NCI-H146 (cell line): ENCODE data around the gene PLEK2.
"Not testable (repeated sequence)": the region's sequence is repeated elsewhere in the genome, so short reads cannot be mapped to it uniquely, and the experiment has no call there.

Source experiments
- DNase-seq: peaks from one replicate; lab custom pipeline; 2025; lab: John Stamatoyannopoulos, UW

Gene PLEK2

GRCh38 chr14:67411820-67412421 lies at the start of gene PLEK2:
Gene PLEK2 (minus strand): TSS chr14:67412165. CDS start chr14:67412059, 106 bp downstream.
- peak; percentile 84 for DNase-seq

DNA sequence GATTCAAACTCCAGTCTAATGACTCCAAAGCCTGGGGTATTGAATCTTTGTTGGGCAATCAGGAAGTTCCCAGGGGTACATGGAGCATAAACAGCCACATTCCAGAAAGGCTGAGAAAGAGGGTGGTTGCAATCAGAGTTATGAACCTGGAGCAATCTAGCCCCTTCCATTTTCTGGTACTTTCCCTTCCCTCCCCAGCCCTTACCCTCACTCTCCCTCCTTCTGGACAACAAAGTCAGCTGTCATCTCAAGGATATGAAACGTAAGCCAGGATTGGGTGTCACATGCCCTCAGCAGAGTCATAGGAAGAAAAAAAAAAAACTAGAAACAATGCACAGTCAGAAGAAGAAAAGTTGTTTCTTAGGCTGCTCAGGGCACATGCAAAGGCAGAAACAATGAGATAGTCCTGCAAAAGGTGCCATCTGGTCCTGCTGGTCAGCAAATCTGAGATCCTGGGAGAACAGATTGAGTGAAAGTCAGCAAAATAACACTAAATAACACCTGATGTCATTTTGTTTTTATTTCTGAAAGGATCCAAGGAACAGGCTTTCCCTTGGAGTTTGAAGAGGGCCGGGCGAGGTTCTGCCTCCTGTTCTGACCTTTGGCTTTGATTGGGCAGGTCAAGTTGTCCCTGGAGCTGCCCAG lies 49.5 kb upstream of the PLEK2 start:
- no peak for DNase-seq

DNA sequence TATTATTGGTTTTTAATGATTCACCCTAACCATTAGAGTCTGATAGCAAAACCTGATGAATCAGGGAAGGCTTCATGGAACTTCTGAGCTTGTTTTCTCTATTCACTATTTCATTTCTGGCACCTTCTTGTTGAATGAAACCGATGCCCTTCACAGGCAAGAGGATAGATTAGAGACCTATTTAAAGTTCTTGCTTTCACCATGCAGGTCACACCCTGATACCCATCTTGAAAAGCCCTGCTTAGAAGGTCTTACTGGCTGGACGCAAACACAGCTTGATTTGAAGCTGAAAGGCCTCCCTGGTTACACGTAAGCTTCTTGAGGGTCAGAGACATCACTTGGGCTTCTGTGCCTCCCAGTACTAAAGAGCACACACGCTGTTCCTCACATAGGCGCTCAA lies 47.4 kb upstream of the PLEK2 start:
- no peak for DNase-seq

- peak; percentile 44 for DNase-seq
These were observed 45.8 kb upstream of the PLEK2 start for GRCh38 chr14:67457782-67458181.

DNA sequence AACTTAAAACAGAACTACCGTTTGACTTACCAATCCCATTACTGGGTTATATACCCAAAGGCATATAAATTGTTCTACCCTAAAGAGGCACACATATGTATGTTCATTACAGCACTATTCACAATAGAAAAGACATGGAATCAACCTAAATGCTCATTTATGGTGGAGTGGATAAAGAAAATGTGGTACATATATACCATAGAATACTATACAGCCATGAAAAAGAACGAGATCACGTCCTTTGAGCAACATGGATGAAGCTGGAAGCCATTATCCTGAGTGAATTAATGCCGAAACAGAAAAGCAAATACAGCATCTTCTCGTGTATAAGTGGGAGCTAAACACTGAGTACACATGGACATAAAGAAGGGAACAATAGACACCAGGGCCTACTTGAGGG lies 44.8 kb upstream of the PLEK2 start:
- DNase-seq, result no peak

DNA sequence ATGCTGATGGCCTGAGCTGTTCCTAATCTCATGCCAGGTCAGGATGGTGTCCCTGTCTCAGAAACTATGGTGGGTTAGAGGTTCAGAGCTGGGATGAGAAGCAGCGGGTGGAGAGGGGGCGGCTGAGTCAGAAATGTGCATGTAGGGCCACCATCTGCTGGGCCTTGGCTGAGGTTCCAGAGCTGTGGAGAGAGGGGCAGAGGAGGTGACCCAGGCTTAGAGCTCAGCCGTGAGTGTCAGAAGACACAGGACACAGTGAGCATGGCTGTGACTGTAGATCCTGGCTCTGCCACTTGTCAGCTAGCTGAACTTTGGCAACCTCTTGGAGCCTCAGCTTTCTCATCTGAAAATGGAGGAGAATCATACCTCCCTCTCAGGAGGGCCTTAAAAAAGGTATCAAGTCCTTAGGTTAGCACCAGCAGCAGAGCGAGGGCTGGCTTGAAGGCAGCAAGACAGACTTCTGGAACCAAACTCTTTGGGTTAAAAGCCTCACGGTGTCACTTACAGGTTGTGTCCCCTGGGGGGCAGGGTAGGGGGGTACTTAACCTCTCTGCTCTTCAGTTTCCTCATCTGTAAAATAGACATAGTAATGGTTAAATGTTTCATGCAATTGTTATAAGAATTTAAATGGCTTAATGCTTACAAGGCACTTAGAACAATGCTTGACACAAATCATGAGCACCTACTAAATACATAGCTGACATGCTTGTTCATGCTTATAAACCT lies 41.8 kb upstream of the PLEK2 start:
- DNase-seq, result no peak

GRCh38 chr14:67451667-67452066 lies 39.7 kb upstream of the PLEK2 start:
- not testable (repeated sequence) for DNase-seq

DNA sequence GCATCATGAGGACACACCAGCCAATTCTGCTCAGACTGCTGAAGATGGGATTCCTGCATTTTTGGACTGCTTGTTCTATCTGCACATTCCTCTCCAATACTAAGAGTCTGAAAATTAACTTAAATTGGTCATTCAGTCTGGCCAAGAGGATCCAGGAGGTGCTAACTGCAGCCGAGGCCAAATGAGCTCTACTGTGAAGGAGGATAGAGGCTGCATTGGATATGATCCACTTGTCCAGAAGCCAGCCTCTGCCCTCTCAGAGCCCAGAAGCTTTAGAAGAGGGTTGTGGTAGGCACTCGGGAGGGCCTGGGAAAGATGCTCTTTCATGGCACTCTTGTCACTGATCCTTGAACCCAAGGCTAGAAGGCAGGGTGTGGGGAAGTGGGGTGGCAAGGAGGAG lies 37.1 kb upstream of the PLEK2 start:
- DNase-seq, result no peak

DNA sequence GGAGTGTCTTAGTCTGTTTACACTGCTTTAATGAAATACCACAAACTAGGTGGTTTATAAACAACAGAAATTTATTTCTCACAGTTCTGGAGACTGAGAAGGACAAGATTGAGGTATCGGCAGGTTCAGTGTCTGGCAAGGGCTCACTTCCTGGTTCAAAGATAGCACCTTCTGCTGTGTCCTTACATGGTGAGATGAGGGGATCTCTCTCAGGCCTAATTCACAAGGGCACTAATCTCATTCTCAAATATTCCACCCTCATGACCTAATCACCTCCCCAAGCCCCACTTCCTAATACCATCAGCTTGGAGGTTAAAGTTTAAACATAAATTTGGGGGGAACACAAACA lies 35.0 kb upstream of the PLEK2 start:
- no peak for DNase-seq

- DNase-seq, result no peak
These were observed 34.5 kb upstream of the PLEK2 start for GRCh38 chr14:67446371-67447032.

DNA sequence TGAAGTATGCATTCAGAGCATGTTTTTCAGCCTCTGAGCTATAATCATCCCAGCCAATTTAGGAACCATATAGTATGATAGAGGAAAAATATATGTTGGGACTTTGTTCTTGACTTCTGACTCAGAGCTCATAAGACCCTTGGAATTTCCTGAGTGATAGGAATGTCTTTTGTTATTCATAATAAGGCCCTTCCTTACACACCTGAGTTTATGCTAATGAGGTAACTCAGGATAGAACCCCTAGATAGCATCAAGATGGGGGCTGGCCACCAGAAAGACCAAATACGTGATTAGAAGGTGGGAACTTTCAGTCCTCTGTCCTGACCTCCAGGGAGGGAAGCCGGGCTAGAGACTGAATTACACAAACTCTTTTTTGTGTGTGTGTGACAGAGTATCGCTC lies 32.4 kb upstream of the PLEK2 start:
- no peak for DNase-seq

DNA sequence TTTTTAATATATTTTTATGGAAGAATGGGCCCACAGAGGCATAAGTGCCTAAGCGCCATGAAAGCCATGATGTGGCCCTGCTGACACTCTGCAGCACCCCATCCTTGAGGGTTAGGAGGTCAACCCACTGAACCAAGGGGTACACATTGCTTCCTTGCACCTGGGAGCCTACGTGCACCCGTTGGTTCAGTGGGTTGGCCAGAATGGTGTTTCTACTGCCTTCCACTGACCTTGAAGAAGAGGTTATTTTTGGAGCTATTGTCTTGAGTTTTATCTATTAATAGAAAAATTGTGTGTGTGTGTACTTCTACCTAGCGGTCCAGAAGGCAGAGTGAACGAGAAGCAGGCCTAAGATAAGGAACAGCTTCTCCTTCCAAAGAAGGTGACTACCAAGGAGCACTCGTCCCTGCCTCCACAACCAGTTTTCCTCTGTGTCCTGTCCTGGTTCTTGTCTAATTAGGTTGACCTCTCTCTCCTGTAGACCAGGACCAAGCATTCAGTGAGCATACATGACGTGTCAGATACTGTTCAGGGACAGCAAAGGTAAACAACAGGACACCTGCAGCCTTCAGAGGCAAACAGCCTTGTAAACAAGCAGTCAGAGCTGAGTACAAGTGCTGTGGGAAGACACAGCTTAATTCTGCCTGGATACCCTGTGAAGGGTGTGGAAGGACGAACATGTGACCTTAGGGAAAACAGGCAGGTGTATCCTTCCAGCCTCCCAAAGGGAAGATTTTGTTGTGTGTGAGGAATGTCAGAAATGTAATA lies 30.4 kb upstream of the PLEK2 start:
- DNase-seq, result no peak

GRCh38 chr14:67441672-67442071 lies 29.7 kb upstream of the PLEK2 start:
- DNase-seq, result no peak

DNA sequence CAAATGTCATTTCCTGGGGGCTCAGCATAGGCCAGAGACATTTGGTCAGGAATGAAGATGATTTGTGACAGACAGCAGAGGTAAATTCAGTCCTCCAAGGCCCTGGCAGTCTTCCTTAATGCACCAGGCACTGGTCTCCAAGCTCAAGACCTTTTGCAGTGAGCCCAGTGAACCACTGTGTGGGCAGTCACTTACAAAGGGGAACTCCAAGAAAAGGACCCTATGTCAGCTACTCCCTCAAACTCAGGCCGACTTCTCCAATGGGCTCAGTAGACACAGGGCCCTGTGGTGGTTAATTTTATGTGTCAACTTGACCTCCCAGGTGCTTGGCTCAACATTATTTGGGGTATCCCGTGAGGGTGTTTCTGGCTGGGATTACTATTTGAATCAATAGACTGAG lies 29.3 kb upstream of the PLEK2 start:
- DNase-seq, result no peak

- DNase-seq, result no peak
These were observed 28.5 kb upstream of the PLEK2 start for GRCh38 chr14:67440513-67440912.

DNA sequence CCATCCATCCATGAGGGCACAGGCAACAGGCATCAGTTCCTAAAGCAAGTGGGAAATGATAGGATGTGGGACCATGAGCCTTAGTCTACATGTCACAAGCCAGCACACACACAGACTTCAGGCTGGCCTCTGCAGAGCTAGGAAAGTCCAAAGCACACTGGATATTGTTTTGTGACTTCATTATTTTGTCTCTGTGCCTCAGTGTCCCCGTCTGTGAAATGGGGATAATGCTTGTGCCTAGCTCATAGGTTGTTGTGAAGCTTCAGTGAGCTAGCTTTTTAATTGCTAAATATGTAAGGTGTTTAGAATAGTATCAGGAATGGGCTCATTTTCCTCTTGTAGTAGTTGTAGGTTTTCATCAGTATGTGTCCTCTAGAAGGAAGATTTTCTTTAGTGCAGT lies 27.0 kb upstream of the PLEK2 start:
- no peak for DNase-seq

DNA sequence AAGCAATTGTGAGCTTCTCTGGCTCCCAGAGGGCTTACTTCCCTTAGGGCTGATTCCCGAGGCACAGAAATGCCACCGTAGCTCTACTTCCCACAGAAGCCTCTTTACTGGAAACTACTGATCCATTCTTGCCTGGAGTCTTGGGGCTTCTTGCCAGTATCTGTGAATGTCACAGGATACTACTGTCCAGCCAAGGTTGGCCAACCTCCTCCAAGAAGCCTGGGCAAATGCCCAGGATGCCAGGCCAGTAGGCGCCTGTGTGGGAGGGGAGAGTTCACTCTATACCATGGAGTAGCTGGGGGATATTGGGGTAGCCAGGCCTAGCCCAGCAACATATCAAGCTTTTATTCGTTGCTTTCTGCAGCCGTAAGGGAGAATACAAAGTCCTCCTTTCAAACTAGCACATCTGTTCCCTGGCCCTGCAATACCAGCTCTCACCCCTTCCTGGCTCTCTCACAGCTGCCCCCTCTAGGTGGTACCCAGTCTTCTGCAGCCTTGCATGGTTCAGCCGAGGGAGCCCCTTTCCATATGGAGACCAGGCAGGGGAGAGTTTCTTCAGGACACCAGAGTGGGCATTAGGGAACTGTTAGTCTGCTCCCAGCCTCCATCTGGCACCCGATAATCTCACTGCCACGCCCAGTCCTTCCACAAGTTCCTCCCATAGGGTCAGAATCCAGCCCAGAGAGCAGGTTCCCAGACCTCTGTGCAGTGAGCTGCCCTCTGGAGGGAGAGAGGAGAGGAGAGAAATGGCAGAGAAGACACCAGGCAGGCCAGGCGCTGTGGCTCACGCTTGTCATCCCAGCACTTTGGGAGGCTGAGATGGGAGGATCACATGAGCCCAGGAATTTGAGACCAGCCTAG lies 24.3 kb upstream of the PLEK2 start:
- no peak for DNase-seq

DNA sequence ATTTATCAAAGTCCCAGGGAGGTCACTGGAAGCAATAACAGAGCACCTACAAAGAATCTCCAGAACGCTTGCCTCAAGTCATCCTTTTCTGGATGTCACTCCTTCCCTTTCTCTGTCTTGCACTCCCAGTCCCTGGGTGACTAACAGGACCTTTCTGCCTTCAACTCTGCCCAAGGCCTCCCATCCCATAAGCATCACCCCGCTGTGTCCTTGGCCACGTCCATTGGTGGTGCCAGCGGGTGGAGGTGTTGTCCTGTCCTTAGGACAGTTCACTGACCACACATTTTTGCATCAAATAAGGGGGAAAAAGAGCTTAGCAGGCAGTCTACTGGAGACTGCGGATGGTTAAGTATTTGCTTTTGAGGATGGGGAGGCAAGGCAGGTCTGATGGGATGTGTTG lies 23.6 kb upstream of the PLEK2 start:
- no peak for DNase-seq

DNA sequence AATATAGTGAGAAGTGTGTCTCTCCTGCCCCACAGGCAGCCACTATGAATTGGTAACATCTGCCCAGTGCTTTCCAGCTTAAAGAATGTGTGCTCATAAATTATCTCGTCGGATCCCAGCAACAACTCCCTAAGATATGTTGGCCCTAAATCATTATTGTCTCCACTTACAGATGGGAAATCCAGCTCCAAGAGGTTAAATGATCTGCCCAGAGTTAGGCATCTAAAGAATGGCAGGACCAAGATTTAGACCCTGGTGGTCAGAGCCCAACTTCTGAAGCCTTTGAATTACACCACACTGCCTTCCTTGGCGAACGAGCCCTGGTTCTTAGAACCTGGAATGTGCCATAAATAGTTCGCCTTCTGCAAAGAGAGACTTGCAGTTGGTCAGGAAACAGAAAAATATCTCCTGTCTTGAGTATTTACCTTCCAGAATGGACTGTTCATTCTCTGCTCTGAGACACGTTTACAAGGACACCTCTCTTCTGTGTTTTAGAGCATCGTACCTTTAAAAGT lies 20.1 kb upstream of the PLEK2 start:
- no peak for DNase-seq

DNA sequence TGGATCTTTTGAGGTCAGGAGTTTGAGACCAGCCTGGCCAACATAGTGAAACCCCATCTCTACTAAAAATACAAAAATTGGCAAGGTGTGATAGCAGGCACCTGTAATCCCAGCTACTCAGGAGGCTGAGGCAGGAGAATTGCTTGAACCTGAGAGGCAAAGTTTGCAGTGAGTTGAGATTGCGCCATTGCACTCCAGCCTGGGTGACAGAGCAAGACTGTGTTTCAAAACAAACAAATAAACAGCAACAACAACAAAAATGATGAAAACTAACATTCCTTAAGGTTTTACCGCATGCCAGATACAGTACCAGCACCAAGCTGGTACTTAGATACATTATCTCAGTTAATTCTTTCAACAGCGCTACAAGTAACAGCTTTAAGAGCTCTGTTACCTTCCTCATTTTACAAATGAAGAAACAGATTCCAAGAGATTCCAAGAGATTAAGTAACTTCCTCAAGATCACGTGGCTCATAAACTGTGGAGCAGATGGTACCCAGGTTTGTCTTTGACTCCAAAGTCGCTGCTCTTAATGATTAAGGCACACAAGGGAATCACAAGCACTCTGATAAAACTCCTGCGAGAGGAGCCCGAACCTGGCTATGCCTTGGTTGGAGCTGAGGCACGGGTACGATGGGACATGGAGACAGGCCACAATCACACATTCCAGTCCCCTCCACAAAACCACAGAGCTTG lies 17.7 kb upstream of the PLEK2 start:
- DNase-seq, result no peak
